Transverse colon (tissue), 3 donors: Measurements from ENCODE around the gene MYO15B.

Source experiments
- CTCF ChIP-seq, 5 experiments: fragments of 200-600 bp in 3 of 5; fragments of 450-650 bp in 2 of 5; sonication (generic) in 3 of 5; IDR thresholded peaks; 1 replicate in 2 of 5; 2 replicates in 3 of 5; pipeline ENCODE4 v1.5.1; 2016 to 2017; ENCODE audit warnings: antibody characterized with exemption in 5 of 5, inconsistent platforms in 3 of 5, mild to moderate bottlenecking in 2 of 5, moderate library complexity in 1 of 5
- POLR2A ChIP-seq: fragments of 450-650 bp; IDR thresholded peaks from one replicate; pipeline ENCODE4 v1.6.1; 2016; ENCODE audit warnings: antibody characterized with exemption, mild to moderate bottlenecking, moderate library complexity

GRCh38 chr17:75575728-75576127, 11.9 kb upstream of the MYO15B start:
- TF ChIP-seq CTCF (IDR thresholded peaks at IDR 0.05) (no peak), POLR2A (no peak)
